ENCODE measurements around the gene ARRB1. TPM values are rescaled to one million over a fixed set of nuclear protein-coding genes. Genes with fewer than 3 reads are reported as not detected.

The ARRB1 gene
- total and polyA plus RNA-seq, 10 of the 15 experiments (the other 5 are each of a cell fraction or from before 2014, with no cell fraction given), result 0.39 to 12.9 (median 1.7) TPM

DNA sequence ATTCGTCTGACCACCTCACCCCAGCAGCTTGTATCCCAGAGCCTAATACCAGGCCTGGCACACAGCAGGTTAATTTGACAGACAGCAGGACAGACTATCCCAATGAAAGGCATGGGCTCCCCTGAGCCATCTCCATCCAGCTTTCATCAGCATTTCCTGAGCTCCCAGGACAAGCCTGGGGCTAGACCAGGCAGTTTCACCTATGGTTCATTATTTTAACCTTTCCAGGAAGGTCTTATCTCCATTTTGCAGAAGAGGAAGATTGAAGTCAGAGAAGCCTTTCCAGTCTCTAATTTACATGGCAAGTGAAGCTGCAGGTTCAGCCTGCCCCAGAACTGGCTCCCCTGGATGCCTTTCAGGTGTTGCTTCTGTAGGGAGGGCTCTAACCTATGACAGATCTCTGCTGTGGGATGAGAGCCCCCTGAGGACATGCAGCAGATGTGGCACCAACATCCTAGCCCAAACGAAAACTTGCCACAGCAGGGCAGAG is 17.0 kb downstream of the ARRB1 start (continued):
- TF ChIP-seq EED (IDR thresholded peaks at IDR 0.05; ENCODE audit: low read depth), result no peak
- no peak for TF ChIP-seq POLR2AphosphoS5 (IDR thresholded peaks at IDR 0.05; ENCODE audit: low read length)
- TF ChIP-seq WRNIP1 (IDR thresholded peaks at IDR 0.05; ENCODE audit: borderline replicate concordance, low read depth, low read length), result no peak
- TF ChIP-seq CBX5 (IDR thresholded peaks at IDR 0.05; ENCODE audit: low read depth), result no peak
- TF ChIP-seq FOXK2 (IDR thresholded peaks at IDR 0.05), result no peak

DNA sequence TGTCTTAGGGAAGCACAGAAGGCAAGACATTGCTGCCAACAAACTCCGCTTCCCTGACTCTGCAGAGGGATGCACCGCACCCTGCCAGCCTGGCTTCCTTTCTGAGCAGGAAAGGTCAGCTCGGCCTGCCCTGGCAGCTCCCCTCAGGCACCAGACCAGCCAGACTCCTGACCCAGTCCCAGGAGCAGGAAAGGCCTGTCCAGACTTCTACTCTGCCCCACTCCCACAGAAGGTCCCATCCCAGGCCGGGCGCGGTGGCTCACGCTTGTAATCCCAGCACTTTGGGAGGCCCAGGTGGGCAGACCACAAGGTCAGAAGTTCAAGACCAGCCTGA is 17.7 kb downstream of the ARRB1 start:
- no peaks in the 10 kb centered on the region for H3K9me3 ChIP-seq (replicated peaks; ENCODE audit: control insufficient read depth, insufficient read depth, low read length)
- peaks cover 2% of the 10 kb centered on the region for H3K79me2 ChIP-seq (ENCODE audit: control insufficient read depth, insufficient read depth, low read length)
- no peak overlapping the region for H3K27ac ChIP-seq (ENCODE audit: control insufficient read depth, insufficient read depth)
- ChIA-PET SMC1A (ENCODE audit: uncharacterized antibody, unreplicated experiment) (interaction anchor here (2.0 kb wide), 1 partner anchor 16 kb away, joined by 4 read pairs; no protein-coding TSS in a partner anchor), RAD21 (ENCODE audit: unreplicated experiment) (interaction anchor here (1.3 kb wide), 1 partner anchor 49 kb away, joined by 4 read pairs; no protein-coding TSS in a partner anchor), CTCF (interaction anchor here (1.7 to 11.3 kb wide), 2 partner anchors 51 to 54 kb away, joined by 5 to 126 read pairs; no protein-coding TSS in a partner anchor), POLR2A (no interaction called here)
- intact Hi-C loops (cut with micrococcal nuclease; ENCODE audit: unreplicated experiment) (no loop called here), in situ Hi-C loops (cut with MboI) (no loop called here)
- no peak overlapping the region for H3K4me2 ChIP-seq (ENCODE audit: control insufficient read depth, insufficient read depth)
- no peak overlapping the region for H2AFZ ChIP-seq (ENCODE audit: control insufficient read depth, low read depth, low read length)
- DNase-seq (ENCODE audit: low read depth, low spot score) (no peak), FAIRE-seq (no peak), ATAC-seq (no peak)
- H3K27me3 ChIP-seq (replicated peaks in 1 of 2; ENCODE audit: control insufficient read depth in 2 of 2, insufficient read depth in 2 of 2, low read length in 1 of 2), result no peaks in the 10 kb centered on the region
- peaks cover 13% of the 10 kb centered on the region for H3K4me1 ChIP-seq (ENCODE audit: control insufficient read depth, insufficient read depth, low read length)
- H3K9ac ChIP-seq (ENCODE audit: control insufficient read depth, insufficient read depth, low read length), result no peak overlapping the region
- no peak overlapping the region for H3K4me3 ChIP-seq
- WGBS (ENCODE audit: insufficient coverage, insufficient replicate concordance, low lambda C conversion rate, missing lambda C conversion rate), result 73% methylated on average over 7 of the region's 7 CpGs
- no TSS peak for BruUV-seq (replicated peaks)
- no peaks in the 10 kb centered on the region for H3K36me3 ChIP-seq (ENCODE audit: control insufficient read depth in 2 of 2, insufficient read depth in 2 of 2, low read length in 1 of 2)
- no peaks in the 10 kb centered on the region for H4K20me1 ChIP-seq (ENCODE audit: control insufficient read depth, insufficient read depth)
- TF ChIP-seq, protein P1, sequence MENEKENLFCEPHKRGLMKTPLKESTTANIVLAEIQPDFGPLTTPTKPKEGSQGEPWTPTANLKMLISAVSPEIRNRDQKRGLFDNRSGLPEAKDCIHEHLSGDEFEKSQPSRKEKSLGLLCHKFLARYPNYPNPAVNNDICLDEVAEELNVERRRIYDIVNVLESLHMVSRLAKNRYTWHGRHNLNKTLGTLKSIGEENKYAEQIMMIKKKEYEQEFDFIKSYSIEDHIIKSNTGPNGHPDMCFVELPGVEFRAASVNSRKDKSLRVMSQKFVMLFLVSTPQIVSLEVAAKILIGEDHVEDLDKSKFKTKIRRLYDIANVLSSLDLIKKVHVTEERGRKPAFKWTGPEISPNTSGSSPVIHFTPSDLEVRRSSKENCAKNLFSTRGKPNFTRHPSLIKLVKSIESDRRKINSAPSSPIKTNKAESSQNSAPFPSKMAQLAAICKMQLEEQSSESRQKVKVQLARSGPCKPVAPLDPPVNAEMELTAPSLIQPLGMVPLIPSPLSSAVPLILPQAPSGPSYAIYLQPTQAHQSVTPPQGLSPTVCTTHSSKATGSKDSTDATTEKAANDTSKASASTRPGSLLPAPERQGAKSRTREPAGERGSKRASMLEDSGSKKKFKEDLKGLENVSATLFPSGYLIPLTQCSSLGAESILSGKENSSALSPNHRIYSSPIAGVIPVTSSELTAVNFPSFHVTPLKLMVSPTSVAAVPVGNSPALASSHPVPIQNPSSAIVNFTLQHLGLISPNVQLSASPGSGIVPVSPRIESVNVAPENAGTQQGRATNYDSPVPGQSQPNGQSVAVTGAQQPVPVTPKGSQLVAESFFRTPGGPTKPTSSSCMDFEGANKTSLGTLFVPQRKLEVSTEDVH (IDR thresholded peaks at IDR 0.05; ENCODE audit: low read depth, partially characterized antibody), result no peak
- TF ChIP-seq, protein P2, sequence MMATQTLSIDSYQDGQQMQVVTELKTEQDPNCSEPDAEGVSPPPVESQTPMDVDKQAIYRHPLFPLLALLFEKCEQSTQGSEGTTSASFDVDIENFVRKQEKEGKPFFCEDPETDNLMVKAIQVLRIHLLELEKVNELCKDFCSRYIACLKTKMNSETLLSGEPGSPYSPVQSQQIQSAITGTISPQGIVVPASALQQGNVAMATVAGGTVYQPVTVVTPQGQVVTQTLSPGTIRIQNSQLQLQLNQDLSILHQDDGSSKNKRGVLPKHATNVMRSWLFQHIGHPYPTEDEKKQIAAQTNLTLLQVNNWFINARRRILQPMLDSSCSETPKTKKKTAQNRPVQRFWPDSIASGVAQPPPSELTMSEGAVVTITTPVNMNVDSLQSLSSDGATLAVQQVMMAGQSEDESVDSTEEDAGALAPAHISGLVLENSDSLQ (IDR thresholded peaks at IDR 0.05), result no peak
- TF ChIP-seq GABPA (IDR thresholded peaks at IDR 0.05; ENCODE audit: low read depth) (no peak), SREBF1 (IDR thresholded peaks at IDR 0.05; ENCODE audit: low read length) (no peak), BCLAF1 (IDR thresholded peaks at IDR 0.05) (no peak), TAF1 (IDR thresholded peaks at IDR 0.05; ENCODE audit: borderline replicate concordance, low read depth, low read length) (no peak), PRDM15 (CRISPR knock-in tag; IDR thresholded peaks at IDR 0.05) (no peak), POU2F2 (IDR thresholded peaks at IDR 0.05; ENCODE audit: borderline replicate concordance, low read depth, low read length) (no peak)

Measured in GM12878 (cell line).